ENCODE data around the gene PDE6C.
"Not testable (repeated sequence)": the region's sequence is repeated elsewhere in the genome, so short reads cannot be mapped to it uniquely, and the experiment has no call there.

- TF ChIP-seq, protein P1, sequence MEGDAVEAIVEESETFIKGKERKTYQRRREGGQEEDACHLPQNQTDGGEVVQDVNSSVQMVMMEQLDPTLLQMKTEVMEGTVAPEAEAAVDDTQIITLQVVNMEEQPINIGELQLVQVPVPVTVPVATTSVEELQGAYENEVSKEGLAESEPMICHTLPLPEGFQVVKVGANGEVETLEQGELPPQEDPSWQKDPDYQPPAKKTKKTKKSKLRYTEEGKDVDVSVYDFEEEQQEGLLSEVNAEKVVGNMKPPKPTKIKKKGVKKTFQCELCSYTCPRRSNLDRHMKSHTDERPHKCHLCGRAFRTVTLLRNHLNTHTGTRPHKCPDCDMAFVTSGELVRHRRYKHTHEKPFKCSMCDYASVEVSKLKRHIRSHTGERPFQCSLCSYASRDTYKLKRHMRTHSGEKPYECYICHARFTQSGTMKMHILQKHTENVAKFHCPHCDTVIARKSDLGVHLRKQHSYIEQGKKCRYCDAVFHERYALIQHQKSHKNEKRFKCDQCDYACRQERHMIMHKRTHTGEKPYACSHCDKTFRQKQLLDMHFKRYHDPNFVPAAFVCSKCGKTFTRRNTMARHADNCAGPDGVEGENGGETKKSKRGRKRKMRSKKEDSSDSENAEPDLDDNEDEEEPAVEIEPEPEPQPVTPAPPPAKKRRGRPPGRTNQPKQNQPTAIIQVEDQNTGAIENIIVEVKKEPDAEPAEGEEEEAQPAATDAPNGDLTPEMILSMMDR (IDR thresholded peaks at IDR 0.05), result not testable (repeated sequence)
- not testable (repeated sequence) for TF ChIP-seq POLR2A (IDR thresholded peaks at IDR 0.05)
Observed at GRCh38 chr10:93696582-93696981, 84.2 kb downstream of the PDE6C start.
